GM12875 (cell line): Measurements from ENCODE around the gene OSGEP.

Experiments used
- H3K4me3 ChIP-seq: one replicate; pipeline ENCODE4 v1.5.1; 2011; ENCODE audit warnings: low read depth, low read length, control low read depth
- CTCF ChIP-seq: IDR thresholded peaks from 2 replicates; pipeline ENCODE4 v1.5.1; 2011; ENCODE audit warnings: low read depth, mild to moderate bottlenecking, control low read depth, inconsistent platforms, low read length, moderate library complexity, borderline replicate concordance; ENCODE audit not compliant: insufficient read depth

OSGEP gene

GRCh38 chr14:20472536-20473169 lies 18.0 kb upstream of the OSGEP start:
- no peak overlapping the region for H3K4me3 ChIP-seq
- no peak for TF ChIP-seq CTCF

- no peak for TF ChIP-seq CTCF
- peak overlapping the region; percentile 77 for H3K4me3 ChIP-seq
Measured at GRCh38 chr14:20470603-20470901, 15.9 kb upstream of the OSGEP start.

GRCh38 chr14:20469890-20470602 lies 15.4 kb upstream of the OSGEP start:
- H3K4me3 ChIP-seq, result peak overlapping the region; percentile 77
- TF ChIP-seq CTCF, result no peak

GRCh38 chr14:20469242-20469889 lies 14.8 kb upstream of the OSGEP start, which contains the start of gene PNP:
Gene PNP, plus strand, starts transcription at chr14:20469406. Its CDS starts 119 bp downstream, at chr14:20469525.
- H3K4me3 ChIP-seq, result peak within 1 kb of the TSS; percentile 77
- TF ChIP-seq CTCF, result no peak

GRCh38 chr14:20468764-20469241 lies 14.2 kb upstream of the OSGEP start:
- TF ChIP-seq CTCF, result no peak
- H3K4me3 ChIP-seq, result no peak overlapping the region

GRCh38 chr14:20461225-20462141 lies 6.9 kb upstream of the OSGEP start, which contains the start of gene PIP4P1:
Gene PIP4P1, minus strand, starts transcription at chr14:20461434. Its CDS starts 109 bp downstream, at chr14:20461325.
- peak within 1 kb of the TSS; percentile 76 for H3K4me3 ChIP-seq
- TF ChIP-seq CTCF, result no peak
